Glutamatergic neuron (in vitro differentiated cells): ENCODE data around the gene TRIM8. TPM values are rescaled to one million over a fixed set of nuclear protein-coding genes. Genes with fewer than 3 reads are reported as not detected.

Experiments used
- DNase-seq: peaks from one replicate; pipeline ENCODE4 v3.0.0; 2022
- H3K27ac Mint-ChIP-seq: one replicate; pipeline ENCODE4 v1.8.0; 2020; ENCODE audit warnings: mild to moderate bottlenecking, mixed read lengths, inconsistent platforms; ENCODE audit not compliant: unreplicated experiment
- H3K27me3 Mint-ChIP-seq: one replicate; pipeline ENCODE4 v1.8.0; 2020; ENCODE audit warnings: mild to moderate bottlenecking, moderate library complexity, mixed read lengths, inconsistent platforms; ENCODE audit not compliant: unreplicated experiment
- H3K36me3 Mint-ChIP-seq: one replicate; pipeline ENCODE4 v1.8.0; 2020; ENCODE audit warnings: mild to moderate bottlenecking, mixed read lengths, inconsistent platforms; ENCODE audit not compliant: unreplicated experiment
- H3K4me1 Mint-ChIP-seq: one replicate; pipeline ENCODE4 v1.8.0; 2020; ENCODE audit warnings: mild to moderate bottlenecking, low read depth, mixed read lengths, inconsistent platforms; ENCODE audit not compliant: unreplicated experiment
- H3K4me3 Mint-ChIP-seq: one replicate; pipeline ENCODE4 v1.8.0; 2020; ENCODE audit warnings: mild to moderate bottlenecking, mixed read lengths, inconsistent platforms; ENCODE audit not compliant: unreplicated experiment
- H3K9me3 Mint-ChIP-seq: one replicate; pipeline ENCODE4 v1.8.0; 2020; ENCODE audit warnings: mild to moderate bottlenecking, moderate library complexity, mixed read lengths, inconsistent platforms; ENCODE audit not compliant: unreplicated experiment
- CTCF ChIP-seq: fragments of 200-600 bp; sonication (generic); IDR thresholded peaks from one replicate; pipeline ENCODE4 v1.5.0; 2021; ENCODE audit not compliant: partially characterized antibody, unreplicated experiment
- total RNA-seq: library from RNA; stranded (reverse); fragmentation: NEBNext Ultra II Directional; extraction: Animal tissue kit (Norgen Biotek cat#: 25700); gene quantifications from one replicate; pipeline ENCODE4 v1.2.1, GENCODE V29; 2021; ENCODE audit not compliant: unreplicated experiment

TRIM8 gene
- total RNA-seq, 1 donor from 2014 or later: 74.8 TPM

DNA sequence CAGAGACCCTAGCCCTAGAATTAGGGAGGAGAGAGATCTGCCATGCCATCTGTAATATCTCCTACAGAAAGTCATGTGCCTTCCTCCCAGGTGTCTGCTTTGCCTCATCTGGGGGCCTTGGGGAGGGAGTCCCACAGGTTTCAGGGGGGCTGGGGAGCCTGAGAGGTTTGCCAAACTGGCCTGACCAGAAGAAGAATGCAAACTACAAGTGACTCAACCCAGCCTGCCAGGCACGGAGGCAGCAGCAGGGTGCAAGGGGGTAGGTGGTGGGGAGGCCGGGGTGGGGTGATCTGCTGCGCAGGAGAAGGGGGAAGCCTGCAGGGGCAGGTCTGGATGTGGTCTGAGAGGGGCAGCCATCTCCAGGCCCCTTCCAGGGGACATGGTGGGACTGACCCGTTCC lies 9.6 kb upstream of the TRIM8 start:
- no peak overlapping the region for H3K4me3 Mint-ChIP-seq
- no peak for DNase-seq
- peaks cover 12% of the 10 kb centered on the region for H3K9me3 Mint-ChIP-seq
- H3K36me3 Mint-ChIP-seq: no peaks in the 10 kb centered on the region
- peaks cover 16% of the 10 kb centered on the region for H3K27me3 Mint-ChIP-seq
- no peak for TF ChIP-seq CTCF
- H3K4me1 Mint-ChIP-seq: peaks cover 12% of the 10 kb centered on the region
- H3K27ac Mint-ChIP-seq: no peak overlapping the region

GRCh38 chr10:102635377-102635776 lies 8.9 kb upstream of the TRIM8 start:
- Mint-ChIP-seq H3K36me3 (no peaks in the 10 kb centered on the region), H3K27ac (no peak overlapping the region), H3K4me3 (no peak overlapping the region), H3K4me1 (peaks cover 10% of the 10 kb centered on the region), H3K27me3 (peaks cover 17% of the 10 kb centered on the region), H3K9me3 (peaks cover 12% of the 10 kb centered on the region)
- DNase-seq: no peak
- no peak for TF ChIP-seq CTCF

GRCh38 chr10:102639537-102639936 lies 4.7 kb upstream of the TRIM8 start:
- TF ChIP-seq CTCF: no peak
- H3K4me1 Mint-ChIP-seq: peaks cover 4% of the 10 kb centered on the region
- H3K9me3 Mint-ChIP-seq: peaks cover 14% of the 10 kb centered on the region
- H3K27ac Mint-ChIP-seq: no peak overlapping the region
- H3K36me3 Mint-ChIP-seq: no peaks in the 10 kb centered on the region
- H3K27me3 Mint-ChIP-seq: peaks cover 21% of the 10 kb centered on the region
- no peak overlapping the region for H3K4me3 Mint-ChIP-seq
- no peak for DNase-seq

GRCh38 chr10:102641402-102641801 lies 2.9 kb upstream of the TRIM8 start:
- Mint-ChIP-seq H3K36me3 (no peaks in the 10 kb centered on the region), H3K27me3 (peaks cover 28% of the 10 kb centered on the region), H3K4me3 (peak overlapping the region; percentile 90), H3K27ac (peak overlapping the region; percentile 85), H3K4me1 (peaks cover 4% of the 10 kb centered on the region), H3K9me3 (peaks cover 19% of the 10 kb centered on the region)
- DNase-seq: no peak
- TF ChIP-seq CTCF: no peak

- Mint-ChIP-seq H3K4me1 (peaks cover 9% of the 10 kb centered on the region), H3K4me3 (peak overlapping the region; percentile 90), H3K27ac (peak overlapping the region; percentile 85), H3K27me3 (peaks cover 28% of the 10 kb centered on the region), H3K36me3 (no peaks in the 10 kb centered on the region), H3K9me3 (peaks cover 18% of the 10 kb centered on the region)
- TF ChIP-seq CTCF: no peak
- peak; percentile 98 for DNase-seq
Measured at GRCh38 chr10:102641880-102642735, 2.2 kb upstream of the TRIM8 start.
